SK-N-SH (cell line): Measurements from ENCODE around the gene ZNF555. TPM values are rescaled to one million over a fixed set of nuclear protein-coding genes. Genes with fewer than 3 reads are reported as not detected.

Experiments used
- CTCF ChIA-PET: fragments of 300-600, 350-600 bp; formaldehyde crosslinking; extraction: SDS; loops from one replicate; lab custom pipeline; 2021; lab: Yijun Ruan, JAX
- POLR2A ChIA-PET: fragments of 350-600 bp; sonication (Branson Sonifier 250); formaldehyde crosslinking; extraction: SDS; loops from one replicate; lab custom pipeline; 2020; ENCODE audit warnings: antibody characterized with exemption, inconsistent platforms; lab: Yijun Ruan, JAX
- DNase-seq: peaks from one replicate; pipeline ENCODE4 v3.0.0; 2012
- H2AFZ ChIP-seq: fragments of 200-600 bp; sonication (generic); 2 replicates; pipeline ENCODE4 v1.8.1; 2016; ENCODE audit warnings: antibody characterized with exemption, mild to moderate bottlenecking, low read depth
- H3F3A ChIP-seq: fragments of 200-600 bp; sonication (generic); replicated peaks from 2 replicates; pipeline ENCODE3; 2016; ENCODE audit warnings: antibody characterized with exemption, mild to moderate bottlenecking; ENCODE audit not compliant: insufficient read depth
- H3K27ac ChIP-seq, 2 experiments: fragments of 200-500 bp in 1 of 2; fragments of 200-600 bp in 1 of 2; sonication (Bioruptor generic) in 1 of 2; sonication (generic), shearing (Covaris generic) in 1 of 2; 2 replicates each; pipeline versions ENCODE4 v1.5.1 to v1.6.1; 2014 to 2016; ENCODE audit warnings: low read depth in 2 of 2, inconsistent platforms in 1 of 2, low read length in 1 of 2, mild to moderate bottlenecking in 1 of 2, mixed read lengths in 1 of 2
- H3K27me3 ChIP-seq: fragments of 200-600 bp; sonication (generic), shearing (Covaris generic); 2 replicates; pipeline ENCODE4 v1.6.1; 2016; ENCODE audit warnings: mixed run types; ENCODE audit not compliant: insufficient read depth
- H3K36me3 ChIP-seq, 2 experiments: fragments of 200-500 bp in 1 of 2; fragments of 200-600 bp in 1 of 2; sonication (Bioruptor generic) in 1 of 2; sonication (generic) in 1 of 2; replicated peaks in 1 of 2; 2 replicates each; pipeline versions ENCODE3 to v1.5.1; 2014 to 2016; ENCODE audit warnings: low read length in 1 of 2, mild to moderate bottlenecking in 1 of 2; ENCODE audit not compliant: insufficient read depth in 2 of 2, control insufficient read depth in 1 of 2
- H3K4me1 ChIP-seq, 2 experiments: fragments of 200-500 bp in 1 of 2; fragments of 200-600 bp in 1 of 2; sonication (Bioruptor generic) in 1 of 2; sonication (generic), shearing (Covaris generic) in 1 of 2; 2 replicates each; pipeline versions ENCODE4 v1.5.1 to v1.6.1; 2014 to 2016; ENCODE audit warnings: low read depth in 1 of 2, low read length in 1 of 2, mixed run types in 1 of 2; ENCODE audit not compliant: insufficient read depth in 2 of 2, control insufficient read depth in 1 of 2
- H3K4me2 ChIP-seq: fragments of 200-600 bp; sonication (generic), shearing (Covaris generic); 2 replicates; pipeline ENCODE4 v1.6.1; 2017; ENCODE audit warnings: mixed run types
- H3K4me3 ChIP-seq, 2 experiments: fragments of 200-500 bp in 1 of 2; fragments of 200-600 bp in 1 of 2; sonication (Bioruptor generic) in 1 of 2; sonication (generic), shearing (Covaris generic) in 1 of 2; 2 replicates each; pipeline versions ENCODE4 v1.5.1 to v1.8.1; 2014 to 2016; ENCODE audit warnings: low read depth in 2 of 2, inconsistent platforms in 1 of 2, low read length in 1 of 2, mild to moderate bottlenecking in 1 of 2, mixed read lengths in 1 of 2, moderate library complexity in 1 of 2
- H3K79me2 ChIP-seq: fragments of 200-600 bp; sonication (generic); 2 replicates; pipeline ENCODE4 v1.8.1; 2017; ENCODE audit warnings: mild to moderate bottlenecking; ENCODE audit not compliant: insufficient read depth
- H3K9ac ChIP-seq: fragments of 200-600 bp; sonication (generic); 2 replicates; pipeline ENCODE4 v1.6.1; 2017; ENCODE audit warnings: mixed run types
- H3K9me2 ChIP-seq: fragments of 200-600 bp; sonication (generic); 2 replicates; pipeline ENCODE4 v1.6.1; 2017; ENCODE audit warnings: mixed run types
- H3K9me3 ChIP-seq: fragments of 200-600 bp; sonication (generic); 2 replicates; pipeline ENCODE4 v1.6.1; 2017; ENCODE audit warnings: mixed run types, mild to moderate bottlenecking, moderate library complexity
- H4K20me1 ChIP-seq: fragments of 200-600 bp; sonication (generic); 2 replicates; pipeline ENCODE4 v1.6.1; 2017; ENCODE audit warnings: mild to moderate bottlenecking, mixed run types; ENCODE audit not compliant: insufficient read depth
- CHD2 ChIP-seq: fragments of 150-350 bp; IDR thresholded peaks from 2 replicates; pipeline ENCODE4 v1.6.1; 2018; ENCODE audit warnings: low read length; ENCODE audit not compliant: partially characterized antibody
- CTCF ChIP-seq: fragments of 200-600 bp; sonication (generic); IDR thresholded peaks from 2 replicates; pipeline ENCODE4 v1.6.1; 2017; ENCODE audit warnings: antibody characterized with exemption, mild to moderate bottlenecking, moderate library complexity
- EZH2phosphoT487 ChIP-seq: fragments of 200-600 bp; sonication (generic); IDR thresholded peaks from 2 replicates; pipeline ENCODE4 v1.6.1; 2017; ENCODE audit warnings: low read depth, mixed run types, mild to moderate bottlenecking, antibody characterized with exemption, moderate library complexity, borderline replicate concordance
- FOXM1 ChIP-seq: IDR thresholded peaks from 2 replicates; pipeline ENCODE4 v1.4.0; 2012; ENCODE audit warnings: low read depth, mild to moderate bottlenecking
- GABPA ChIP-seq: IDR thresholded peaks from 2 replicates; pipeline ENCODE4 v1.4.0; 2012; ENCODE audit warnings: low read depth, mild to moderate bottlenecking
- GATA2 ChIP-seq: sonication (generic); formaldehyde crosslinking; IDR thresholded peaks from 2 replicates; pipeline ENCODE4 v1.5.0; 2020; ENCODE audit warnings: mild to moderate bottlenecking, missing genetic modification reagents
- JUND ChIP-seq: IDR thresholded peaks from 2 replicates; pipeline ENCODE4 v1.4.0; 2012
- MAX ChIP-seq: IDR thresholded peaks from 2 replicates; pipeline ENCODE4 v1.4.0; 2012; ENCODE audit warnings: low read depth
- MXI1 ChIP-seq: IDR thresholded peaks from 2 replicates; pipeline ENCODE4 v1.6.1; 2012; ENCODE audit warnings: mild to moderate bottlenecking, low read depth, low read length, improper control_type of control experiment
- PBX3 ChIP-seq: IDR thresholded peaks from 2 replicates; pipeline ENCODE4; 2012
- RAD21 ChIP-seq: IDR thresholded peaks from 2 replicates; pipeline ENCODE4 v1.6.1; 2012; ENCODE audit warnings: mild to moderate bottlenecking, low read length
- REST ChIP-seq: IDR thresholded peaks from 2 replicates; pipeline ENCODE4 v1.6.1; 2012; ENCODE audit warnings: mild to moderate bottlenecking, low read depth, low read length, moderate library complexity
- RXRA ChIP-seq: IDR thresholded peaks from 2 replicates; pipeline ENCODE4 v1.4.0; 2012; ENCODE audit warnings: low read depth, mild to moderate bottlenecking, borderline replicate concordance
- SIN3A ChIP-seq: IDR thresholded peaks from 2 replicates; pipeline ENCODE4 v1.6.1; 2012; ENCODE audit warnings: low read depth, mild to moderate bottlenecking, low read length, moderate library complexity, borderline replicate concordance
- USF2 ChIP-seq: fragments of 150-350 bp; IDR thresholded peaks from 2 replicates; pipeline ENCODE4 v1.6.1; 2017; ENCODE audit warnings: antibody characterized with exemption, low read length, low read depth, borderline replicate concordance
- YY1 ChIP-seq: IDR thresholded peaks from 2 replicates; pipeline ENCODE4 v1.4.0; 2012; ENCODE audit warnings: low read depth, mild to moderate bottlenecking
- ZBTB33 ChIP-seq: IDR thresholded peaks from 2 replicates; pipeline ENCODE4 v1.4.0; 2012; ENCODE audit warnings: low read depth, borderline replicate concordance
- WGBS: methylation state at CpG from one replicate; pipeline ENCODE4 v1.1.6; 2017; ENCODE audit warnings: low lambda C conversion rate; 5-methylcytosine and 5-hydroxymethylcytosine counted together
- polyA plus RNA-seq, 3 experiments: library from polyadenylated mRNA; depleted of rRNA; stranded (reverse); fragments of >200 nt; gene quantifications; 2 replicates each; pipeline ENCODE4 v1.2.3, GENCODE V29; 2012

ZNF555 gene
- polyA plus RNA-seq, 1 of the 3 experiments (the other 2 are of a cell fraction) = 1.4 TPM

- Histone ChIP-seq H3K27ac (no peak overlapping the region), H3F3A (no peaks in the 10 kb centered on the region), H3K4me2 (no peak overlapping the region), H3K9me3 (peaks cover 31% of the 10 kb centered on the region), H3K4me1 (no peaks in the 10 kb centered on the region), H3K79me2 (peaks cover 26% of the 10 kb centered on the region), H3K9ac (no peak overlapping the region), H4K20me1 (no peaks in the 10 kb centered on the region), H3K36me3 (peaks cover 34 to 55% of the 10 kb centered on the region in 2 experiments), H3K4me3 (no peak overlapping the region; a peak in 1 of 4 replicates), H3K9me2 (no peaks in the 10 kb centered on the region), H2AFZ (no peak overlapping the region), H3K27me3 (no peaks in the 10 kb centered on the region)
- POLR2A ChIA-PET = interaction anchor here (0.7 kb wide), 1 partner anchor 327 kb away, joined by 3 read pairs; no protein-coding TSS in a partner anchor
- 100% methylated on average over 3 of the region's 3 CpGs for WGBS
- no peak for TF ChIP-seq EZH2phosphoT487
- TF ChIP-seq GABPA = no peak
- no peak for TF ChIP-seq RXRA
- TF ChIP-seq CHD2 = no peak
- TF ChIP-seq SIN3A = no peak
- TF ChIP-seq FOXM1 = no peak
- no peak for TF ChIP-seq GATA2 (CRISPR knock-in tag)
- no peak for TF ChIP-seq USF2
- no peak for TF ChIP-seq MXI1
- TF ChIP-seq CTCF = no peak
- no peak for TF ChIP-seq RAD21
- no peak for TF ChIP-seq REST
- no peak for TF ChIP-seq ZBTB33
- TF ChIP-seq PBX3 = no peak
- TF ChIP-seq JUND = no peak
- no peak for TF ChIP-seq YY1
- TF ChIP-seq MAX = no peak
- no peak for DNase-seq
- CTCF ChIA-PET = interaction anchor here (0.7 to 1.2 kb wide), 3 partner anchors 9 to 213 kb away, joined by 3 to 4 read pairs (median 3); partner anchors contain the start of gene ZNF555
These were observed 9.1 kb downstream of the ZNF555 start for GRCh38 chr19:2850256-2850925.
